NCI-H2227 (cell line): ENCODE measurements around the gene SGK1.
"Not testable (repeated sequence)": the region's sequence is repeated elsewhere in the genome, so short reads cannot be mapped to it uniquely, and the experiment has no call there.

ENCODE experiments used
- DNase-seq: peaks from one replicate; lab custom pipeline; 2025; ENCODE audit not compliant: unreplicated experiment; lab: John Stamatoyannopoulos, UW

Gene SGK1

DNA sequence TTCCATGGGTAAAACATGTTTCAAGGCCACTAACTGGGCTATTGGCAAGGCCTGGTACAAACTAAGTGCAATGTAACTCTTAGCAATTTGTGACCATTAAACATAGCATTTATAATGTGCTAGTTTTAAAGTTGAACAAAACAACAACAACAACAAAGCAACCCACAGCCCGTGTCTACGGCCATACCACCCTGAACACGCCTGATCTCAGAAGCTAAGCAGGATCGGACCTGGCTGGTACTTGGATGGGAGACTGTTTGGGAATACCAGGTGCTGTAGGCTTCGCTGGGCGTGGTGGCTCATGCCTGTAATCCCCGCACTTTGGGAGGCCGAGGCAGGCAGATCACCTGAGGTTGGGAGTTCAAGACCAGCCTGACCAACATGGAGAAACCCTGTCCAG, 61.0 kb downstream of the SGK1 start:
- DNase-seq = no peak

DNA sequence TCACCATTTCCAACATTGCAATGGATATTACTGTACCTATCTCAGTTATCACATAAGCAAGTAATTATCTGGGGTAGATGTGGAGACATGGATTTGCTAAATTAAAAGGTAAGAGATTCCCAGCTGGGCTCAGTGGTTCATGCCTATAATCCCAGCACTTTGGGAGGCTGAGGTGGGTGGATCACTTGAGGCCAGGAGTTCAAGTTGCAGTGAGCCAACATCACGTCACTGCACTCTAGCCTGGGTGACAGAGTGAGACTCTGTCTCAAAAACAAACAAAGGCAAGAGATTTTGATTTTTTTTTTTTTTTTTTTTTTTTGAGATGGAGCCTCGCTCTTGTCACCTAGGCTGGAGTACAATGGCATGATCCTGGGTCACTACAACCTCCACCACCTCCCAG, 62.6 kb downstream of the SGK1 start:
- DNase-seq = not testable (repeated sequence)

DNA sequence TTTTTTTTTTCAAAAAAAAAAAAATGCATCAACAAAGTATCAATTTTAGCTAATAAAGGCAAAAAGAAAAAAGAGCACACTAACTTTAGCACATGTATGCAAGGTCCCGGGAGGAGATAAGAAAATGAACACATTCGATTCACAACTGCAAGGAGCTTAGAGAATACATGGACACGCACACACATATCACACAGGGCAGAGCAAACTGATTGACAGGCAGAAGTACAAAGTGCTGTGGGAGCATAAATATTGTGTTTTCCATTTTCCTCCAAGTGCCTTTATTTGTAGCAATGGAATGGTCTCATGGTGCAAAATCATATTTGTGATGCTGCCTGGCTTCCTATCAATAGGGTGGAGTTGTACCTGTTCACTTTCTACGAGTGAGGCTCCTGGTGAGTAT, 63.8 kb downstream of the SGK1 start:
- no peak for DNase-seq

GRCh38 chr6:134253681-134254080, 64.2 kb downstream of the SGK1 start:
- peak; percentile 3 for DNase-seq

DNA sequence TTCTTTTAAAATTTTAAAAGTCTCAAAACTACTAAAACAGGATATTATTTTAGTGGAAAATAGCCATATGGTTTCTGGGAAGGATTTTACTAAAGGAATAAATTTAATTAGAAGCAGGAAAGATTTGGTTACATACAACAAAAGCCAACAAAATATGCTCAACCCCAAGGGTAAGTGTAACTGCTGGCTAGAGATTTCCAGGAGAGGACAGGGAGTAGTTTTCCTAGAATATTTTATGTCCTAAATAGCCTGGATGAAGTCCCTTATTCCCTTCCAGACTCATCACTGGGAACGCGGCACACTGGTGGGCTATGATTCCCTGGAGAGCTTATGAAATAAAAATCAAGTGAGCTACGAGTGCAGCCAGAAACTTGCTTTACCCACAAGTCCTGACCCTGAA, 66.6 kb downstream of the SGK1 start:
- no peak for DNase-seq

DNA sequence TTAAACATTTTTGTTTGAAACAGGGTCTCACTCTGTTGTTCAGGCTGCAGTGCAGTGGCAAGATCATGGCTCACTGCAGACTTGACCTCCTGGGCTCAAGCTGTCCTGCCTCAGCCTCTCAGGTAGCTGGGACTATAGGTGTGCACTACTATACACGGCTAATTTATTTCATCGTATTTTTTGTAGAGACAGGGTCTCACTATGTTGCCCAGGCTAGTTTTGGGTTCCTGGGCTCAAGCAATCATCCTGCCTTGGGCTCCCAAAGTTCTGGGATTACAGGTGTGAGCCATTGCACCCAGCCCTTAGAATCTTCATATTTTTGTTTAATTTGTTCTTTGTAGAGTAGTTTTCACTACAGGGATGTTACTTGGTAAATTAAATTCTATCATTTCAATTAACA, 67.1 kb downstream of the SGK1 start:
- DNase-seq = no peak

- no peak for DNase-seq
Observed at GRCh38 chr6:134249759-134250602, 67.9 kb downstream of the SGK1 start.

DNA sequence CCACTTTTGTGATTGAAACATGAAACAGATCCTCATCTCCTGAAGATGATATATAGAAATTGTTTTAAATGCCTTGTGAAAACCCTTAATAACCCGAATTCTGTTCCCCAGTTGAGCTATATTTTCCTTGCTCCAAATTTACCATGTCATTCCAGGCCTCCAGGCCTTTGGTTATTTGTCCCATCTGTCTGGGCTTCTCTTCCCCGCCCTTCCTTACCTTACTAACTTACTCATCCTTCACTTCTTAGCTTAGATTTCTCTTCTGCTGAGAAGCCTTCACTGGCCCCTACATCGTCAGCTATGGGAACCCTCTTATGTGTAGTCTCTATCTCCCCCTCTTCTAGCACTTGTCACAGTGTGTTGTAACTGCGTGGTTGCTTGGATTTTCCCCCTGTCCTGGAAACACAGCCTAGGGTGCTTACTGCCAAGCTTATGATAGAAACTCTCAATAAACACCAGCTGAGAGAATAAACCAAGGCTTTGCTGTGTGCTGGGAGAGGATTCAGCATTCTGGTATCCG, 68.6 kb downstream of the SGK1 start:
- DNase-seq = no peak

- no peak for DNase-seq
Observed at GRCh38 chr6:134247844-134248580, 69.9 kb downstream of the SGK1 start.

DNA sequence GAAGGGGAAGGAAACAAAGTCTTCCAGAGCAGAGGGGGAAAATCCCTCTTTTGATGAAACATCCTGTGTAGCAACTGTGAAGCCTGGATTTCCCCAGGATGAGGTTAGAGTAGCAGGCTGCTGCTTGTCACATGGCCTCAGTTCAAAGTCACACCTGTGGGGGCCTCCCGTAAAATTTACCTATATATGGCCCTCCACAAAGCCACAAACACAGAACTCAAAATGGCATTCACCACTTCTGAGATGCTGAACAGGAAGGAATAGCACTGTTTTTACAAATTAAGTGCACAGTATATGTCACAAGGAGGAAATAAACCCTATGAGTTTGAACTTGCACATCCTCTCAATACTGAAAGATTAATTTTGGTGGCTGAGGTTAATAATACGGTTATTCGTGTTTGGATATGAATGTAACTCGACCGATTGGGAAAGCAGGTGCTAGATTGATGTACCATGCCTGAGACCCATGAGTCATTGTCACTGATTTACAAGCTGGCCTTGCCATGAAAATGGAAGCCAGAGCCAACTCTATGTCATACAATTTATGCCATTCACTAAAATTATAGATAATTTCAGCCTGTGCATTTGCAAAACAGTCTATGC, 70.6 kb downstream of the SGK1 start:
- DNase-seq = peak; percentile 4

DNA sequence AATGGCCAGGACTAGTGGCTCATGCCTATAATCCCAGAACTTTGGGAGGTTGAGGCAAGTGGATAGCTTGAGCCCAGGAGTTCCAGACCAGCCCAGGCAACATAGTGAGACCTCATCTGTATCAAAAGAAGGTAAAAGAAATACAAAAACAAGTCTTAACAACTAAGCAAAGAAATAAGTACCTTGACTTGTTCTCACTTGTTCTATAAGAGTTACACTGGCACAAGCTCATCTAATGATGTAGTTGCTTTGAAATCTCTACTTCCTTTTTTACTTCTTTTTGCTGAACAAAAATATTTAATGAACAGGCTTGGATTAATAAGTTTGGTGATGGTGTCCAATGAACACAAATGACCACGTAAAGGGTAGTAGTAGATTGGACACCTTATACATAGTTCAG, 72.2 kb downstream of the SGK1 start:
- no peak for DNase-seq

- DNase-seq = no peak
Observed at GRCh38 chr6:134245041-134245440, 72.9 kb downstream of the SGK1 start.

DNA sequence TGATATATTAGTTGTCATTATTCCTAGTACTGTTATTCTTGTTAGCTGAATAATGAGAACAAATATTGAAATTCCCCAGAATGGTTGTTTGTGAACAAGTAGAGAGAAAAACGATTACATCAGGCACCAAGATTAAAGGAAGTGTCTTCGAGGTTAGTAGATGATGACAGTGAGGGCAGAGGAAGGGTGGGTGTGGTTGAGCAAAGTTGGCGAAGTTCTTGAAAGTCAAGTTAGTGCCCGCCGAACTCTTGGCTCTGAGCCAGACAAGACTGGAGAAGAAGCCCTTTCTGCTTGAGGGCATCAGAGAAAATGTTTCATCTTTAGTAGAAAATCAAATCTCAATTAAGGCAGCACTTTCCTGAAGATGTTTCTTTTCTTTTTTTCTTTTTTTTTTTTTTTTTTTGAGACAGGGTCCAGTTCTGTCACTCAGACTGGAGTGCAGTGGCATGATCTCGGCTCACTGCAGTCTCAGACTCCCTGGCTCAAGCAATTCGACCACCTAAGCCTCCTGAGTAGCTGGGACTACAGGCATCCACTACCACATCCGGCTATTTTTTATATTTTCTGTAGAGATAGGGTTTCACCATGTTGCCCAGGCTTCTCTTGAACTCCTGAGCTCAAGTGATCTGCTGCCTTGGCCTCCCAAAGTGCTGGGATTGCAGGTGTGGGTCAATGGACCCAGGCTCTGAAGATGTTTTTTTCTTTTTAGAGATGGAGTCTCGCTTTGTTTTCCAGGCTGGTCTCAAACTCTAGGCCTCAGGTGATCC, 77.1 kb downstream of the SGK1 start:
- no peak for DNase-seq

GRCh38 chr6:134238960-134239795, 78.7 kb downstream of the SGK1 start:
- no peak for DNase-seq

- DNase-seq = no peak
Observed at GRCh38 chr6:134238006-134238405, 79.9 kb downstream of the SGK1 start.

DNA sequence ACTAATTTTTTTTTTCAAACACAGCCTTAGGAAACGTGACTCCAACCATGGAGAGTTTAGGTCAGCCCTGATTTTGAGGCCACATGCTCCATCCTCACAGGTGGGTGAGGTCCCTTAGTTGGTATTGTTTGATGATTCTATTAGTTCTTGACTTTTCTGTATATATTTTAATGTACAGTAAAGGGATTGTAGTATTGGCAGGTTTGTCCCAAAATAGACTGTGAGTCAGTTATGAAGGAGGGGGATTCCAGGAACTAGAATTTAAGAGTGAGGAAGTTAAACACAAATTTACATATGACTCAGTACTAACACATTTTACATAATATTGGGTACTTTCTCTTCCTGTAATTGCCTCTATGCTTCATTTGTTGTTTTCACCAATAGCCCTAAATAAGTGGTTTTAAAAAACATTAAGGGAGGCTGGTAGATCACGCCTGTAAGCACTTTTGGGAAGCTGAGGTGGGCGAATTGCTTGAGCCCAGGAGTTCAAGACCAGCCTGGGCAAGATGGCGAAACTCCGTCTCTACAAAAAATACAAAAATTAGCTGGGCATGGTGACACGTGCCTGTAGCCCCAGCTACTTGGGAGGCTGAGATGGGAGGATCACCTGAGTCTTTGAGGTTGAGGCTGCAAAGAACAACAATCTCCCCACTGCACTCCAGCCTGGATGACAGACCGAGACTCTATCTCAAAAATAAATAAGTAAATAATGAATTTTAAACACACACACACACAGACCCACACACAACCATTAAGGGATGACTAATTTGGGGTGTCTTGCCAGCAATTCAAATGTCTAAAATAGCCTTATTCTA, 81.8 kb downstream of the SGK1 start:
- DNase-seq = no peak

GRCh38 chr6:134235334-134235733, 82.6 kb downstream of the SGK1 start:
- not testable (repeated sequence) for DNase-seq

DNA sequence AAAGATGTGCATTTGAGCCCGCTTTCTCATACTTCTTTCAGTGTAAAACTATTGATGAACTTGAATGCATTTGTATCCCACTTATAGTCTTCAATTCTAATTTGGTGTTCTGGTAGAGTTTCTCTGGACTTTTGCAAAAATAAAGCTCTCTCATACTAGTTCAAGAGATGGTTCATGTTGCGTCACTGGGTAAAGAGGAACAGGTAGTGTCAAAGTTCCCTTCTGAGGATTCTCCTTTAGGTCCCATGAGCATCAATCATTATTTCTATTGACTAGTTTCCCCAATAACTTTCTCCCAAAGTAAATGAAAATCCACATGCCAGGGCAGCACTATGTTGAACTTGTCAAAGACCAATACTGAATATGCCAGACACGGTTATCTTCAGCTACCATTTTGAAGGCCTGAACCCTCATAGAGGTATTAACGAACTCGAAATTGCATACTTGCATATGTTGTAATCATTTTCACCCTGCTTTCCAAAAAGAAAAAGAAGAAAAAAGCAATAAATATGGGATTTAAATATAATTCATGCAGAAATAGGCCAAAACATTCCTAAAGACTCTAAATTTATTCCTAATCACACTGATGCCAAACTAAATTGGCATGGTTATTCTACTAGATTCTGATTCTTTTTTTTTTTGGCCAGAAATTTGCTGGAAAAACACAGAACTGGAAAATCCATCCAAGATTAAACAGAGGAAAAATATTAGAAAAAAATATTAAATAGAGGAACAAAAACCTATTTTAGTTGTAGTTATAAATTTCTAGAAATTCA, 84.5 kb downstream of the SGK1 start:
- no peak for DNase-seq

DNA sequence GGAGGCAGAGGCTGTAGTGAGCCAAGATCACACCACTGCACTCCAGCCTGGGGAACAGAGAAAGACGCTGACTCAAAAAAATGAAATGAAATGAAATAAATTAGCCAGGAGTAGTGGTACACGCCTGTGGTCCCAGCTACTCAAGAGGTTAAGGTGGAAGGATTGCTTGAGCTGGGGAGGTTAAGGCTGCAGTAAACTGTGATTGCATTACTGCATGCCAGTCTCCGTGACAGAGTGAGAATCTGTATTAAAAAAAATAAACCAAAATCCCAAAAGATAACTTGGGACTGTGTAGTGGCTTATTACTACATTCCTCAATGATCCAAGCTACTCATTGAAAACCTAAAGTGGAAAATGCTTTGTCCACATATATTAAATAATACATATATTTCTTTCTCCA, 87.0 kb downstream of the SGK1 start:
- DNase-seq = no peak
